Liver (tissue), 9 donors: ENCODE measurements around the gene CACNA1E. TPM values are rescaled to one million over a fixed set of nuclear protein-coding genes. Genes with fewer than 3 reads are reported as not detected.

Source experiments
- DNase-seq: peaks from one replicate; pipeline ENCODE4 v3.0.0-alpha.2; 2017; ENCODE audit warnings: low spot score
- H3K27ac ChIP-seq, 2 donors: one replicate each; pipeline ENCODE4 v1.7.0; 2013; ENCODE audit warnings: inconsistent platforms in 2 of 2, low read length in 2 of 2, control low read depth in 1 of 2, low read depth in 1 of 2, mild to moderate bottlenecking in 1 of 2
- H3K27me3 ChIP-seq, 4 donors: one replicate each; pipeline versions ENCODE4 v1.6.1 to v1.7.0; 2013; ENCODE audit warnings: low read length in 3 of 4, inconsistent platforms in 1 of 4, mild to moderate bottlenecking in 1 of 4, moderate library complexity in 1 of 4; ENCODE audit not compliant: control insufficient read depth in 4 of 4, insufficient read depth in 4 of 4
- H3K36me3 ChIP-seq, 4 donors: one replicate each; pipeline versions ENCODE4 v1.6.1 to v1.7.0; 2013; ENCODE audit warnings: low read length in 3 of 4, mild to moderate bottlenecking in 3 of 4, low read depth in 1 of 4, moderate library complexity in 1 of 4; ENCODE audit not compliant: control insufficient read depth in 4 of 4, insufficient read depth in 3 of 4
- H3K4me1 ChIP-seq, 4 donors: one replicate each; pipeline versions ENCODE4 v1.6.1 to v1.7.0; 2013; ENCODE audit warnings: low read length in 3 of 4, mild to moderate bottlenecking in 3 of 4, moderate library complexity in 1 of 4; ENCODE audit not compliant: control insufficient read depth in 4 of 4, insufficient read depth in 4 of 4
- H3K4me3 ChIP-seq, 3 donors: one replicate each; pipeline versions ENCODE4 v1.6.1 to v1.7.0; 2013; ENCODE audit warnings: low read length in 3 of 3, control low read depth in 1 of 3, low read depth in 1 of 3, mild to moderate bottlenecking in 1 of 3
- H3K9ac ChIP-seq, 2 donors: one replicate each; pipeline ENCODE4 v1.7.0; 2013; ENCODE audit warnings: low read length in 2 of 2, mild to moderate bottlenecking in 2 of 2, moderate library complexity in 2 of 2, control low read depth in 1 of 2, low read depth in 1 of 2
- H3K9me3 ChIP-seq, 4 donors: one replicate each; pipeline versions ENCODE4 v1.6.1 to v1.7.0; 2013; ENCODE audit warnings: low read length in 3 of 4; ENCODE audit not compliant: control insufficient read depth in 4 of 4
- EGR1 ChIP-seq, 2 donors: IDR thresholded peaks; 2 replicates each; pipeline ENCODE4 v1.6.1; 2016 to 2018; ENCODE audit warnings: antibody characterized with exemption in 2 of 2, low read depth in 2 of 2
- FOXA1 ChIP-seq: IDR thresholded peaks from 2 replicates; pipeline ENCODE4 v1.6.1; 2016; ENCODE audit warnings: antibody characterized with exemption
- FOXA2 ChIP-seq: IDR thresholded peaks from 2 replicates; pipeline ENCODE4 v1.6.1; 2016; ENCODE audit warnings: antibody characterized with exemption
- GABPA ChIP-seq, 2 donors: IDR thresholded peaks in 1 of 2; conservative IDR thresholded peaks in 1 of 2; 2 replicates each; pipeline ENCODE4 v1.6.1; 2016; ENCODE audit warnings: antibody characterized with exemption in 2 of 2, mild to moderate bottlenecking in 1 of 2, moderate library complexity in 1 of 2
- HNF4A ChIP-seq, 2 donors: conservative IDR thresholded peaks; 2 replicates each; pipeline ENCODE4 v1.6.1; 2016; ENCODE audit warnings: antibody characterized with exemption in 2 of 2, mild to moderate bottlenecking in 2 of 2
- HNF4G ChIP-seq: IDR thresholded peaks from 2 replicates; pipeline ENCODE4 v1.6.1; 2016; ENCODE audit warnings: antibody characterized with exemption
- JUND ChIP-seq, 2 donors: IDR thresholded peaks; 2 replicates each; pipeline ENCODE4 v1.6.1; 2016; ENCODE audit warnings: antibody characterized with exemption in 2 of 2
- MAX ChIP-seq: IDR thresholded peaks from 2 replicates; pipeline ENCODE4 v1.6.1; 2016; ENCODE audit warnings: antibody characterized with exemption
- NR2F2 ChIP-seq: IDR thresholded peaks from 2 replicates; pipeline ENCODE4 v1.6.1; 2016; ENCODE audit warnings: antibody characterized with exemption
- RAD21 ChIP-seq, 2 donors: IDR thresholded peaks; 2 replicates each; pipeline ENCODE4 v1.6.1; 2016; ENCODE audit warnings: antibody characterized with exemption in 2 of 2, mild to moderate bottlenecking in 2 of 2
- RXRA ChIP-seq, 2 donors: IDR thresholded peaks; 2 replicates each; pipeline ENCODE4 v1.6.1; 2017 to 2018; ENCODE audit warnings: antibody characterized with exemption in 2 of 2, mild to moderate bottlenecking in 1 of 2
- SP1 ChIP-seq: IDR thresholded peaks from 2 replicates; pipeline ENCODE4 v1.6.1; 2018; ENCODE audit warnings: antibody characterized with exemption, mild to moderate bottlenecking
- TAF1 ChIP-seq: conservative IDR thresholded peaks from 2 replicates; pipeline ENCODE4 v1.6.1; 2016; ENCODE audit warnings: antibody characterized with exemption, mild to moderate bottlenecking
- YY1 ChIP-seq: IDR thresholded peaks from 2 replicates; pipeline ENCODE4 v1.6.1; 2016; ENCODE audit warnings: antibody characterized with exemption, mild to moderate bottlenecking
- WGBS: extraction: QIAGEN DNeasy Blood & Tissue Kit; methylation state at CpG from one replicate; pipeline ENCODE4 v1.1.7; 2013; 5-methylcytosine and 5-hydroxymethylcytosine counted together
- polyA plus RNA-seq, 2 donors: library from polyadenylated mRNA; stranded (reverse) in 1 of 2; unstranded in 1 of 2; fragments of 200-250 nt in 1 of 2; fragments of >200 nt in 1 of 2; fragmentation: Nextera tagmentation in 1 of 2; extraction: Ambion mirVana in 1 of 2; gene quantifications; one replicate each; pipeline versions ENCODE4 v1.2.1 to v1.2.3, GENCODE V29; 2013 to 2015
- total RNA-seq, 2 donors: library from RNA; depleted of rRNA; stranded (reverse); fragments of >200 nt; gene quantifications; one replicate each; pipeline ENCODE4 v1.2.3, GENCODE V29; 2014
- TF ChIP-seq, protein P1 (sequence below): fragments of 150-350 bp; IDR thresholded peaks from 2 replicates; pipeline ENCODE4 v1.5.1; 2017; ENCODE audit warnings: improper control_type of control experiment, low read depth, low read length; ENCODE audit not compliant: missing input control
- TF ChIP-seq, protein P2 (sequence below): IDR thresholded peaks from 2 replicates; pipeline ENCODE4 v1.6.1; 2016; ENCODE audit warnings: antibody characterized with exemption
- TF ChIP-seq, protein P3 (sequence below): IDR thresholded peaks from 2 replicates; pipeline ENCODE4 v1.6.1; 2016; ENCODE audit warnings: antibody characterized with exemption
- donor health status: healthy.
- donor health status: healthy.
- donor health status: healthy.
- donor health status: healthy.
- donor health status: healthy.

The CACNA1E gene
- total and polyA plus RNA-seq, 4 donors, result under 0.01 to 0.08 (median 0.01) TPM; not detected in 1

DNA sequence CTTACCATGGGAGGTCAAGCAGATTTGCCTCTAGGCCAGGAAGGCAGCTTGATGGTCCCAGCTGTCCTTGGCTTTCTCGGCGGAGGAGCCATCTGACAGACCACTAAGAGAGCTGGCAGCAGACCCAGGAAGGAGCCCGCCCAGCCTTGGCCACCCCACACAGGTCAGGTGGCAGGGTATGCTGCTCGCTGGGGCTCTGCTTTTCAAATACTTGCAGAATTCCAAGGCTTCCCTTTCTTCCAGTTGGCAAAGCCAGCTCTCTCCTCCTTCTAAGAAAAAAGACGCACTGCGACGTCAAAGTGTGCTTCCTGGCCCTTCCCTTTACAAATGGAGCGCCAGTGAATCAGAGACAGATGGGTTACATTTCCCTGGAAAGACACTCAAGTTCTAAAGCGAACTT is 229.4 kb downstream of the CACNA1E start:
- Histone ChIP-seq H3K9ac (no peak overlapping the region), H3K4me3 (no peak overlapping the region), H3K9me3 (no peaks in the 10 kb centered on the region), H3K27ac (no peak overlapping the region), H3K36me3 (no peaks in the 10 kb centered on the region), H3K4me1 (no peaks in the 10 kb centered on the region), H3K27me3 (no peaks in the 10 kb centered on the region)
- WGBS, result 81% methylated on average over 9 of the region's 9 CpGs
- TF ChIP-seq, protein P1, sequence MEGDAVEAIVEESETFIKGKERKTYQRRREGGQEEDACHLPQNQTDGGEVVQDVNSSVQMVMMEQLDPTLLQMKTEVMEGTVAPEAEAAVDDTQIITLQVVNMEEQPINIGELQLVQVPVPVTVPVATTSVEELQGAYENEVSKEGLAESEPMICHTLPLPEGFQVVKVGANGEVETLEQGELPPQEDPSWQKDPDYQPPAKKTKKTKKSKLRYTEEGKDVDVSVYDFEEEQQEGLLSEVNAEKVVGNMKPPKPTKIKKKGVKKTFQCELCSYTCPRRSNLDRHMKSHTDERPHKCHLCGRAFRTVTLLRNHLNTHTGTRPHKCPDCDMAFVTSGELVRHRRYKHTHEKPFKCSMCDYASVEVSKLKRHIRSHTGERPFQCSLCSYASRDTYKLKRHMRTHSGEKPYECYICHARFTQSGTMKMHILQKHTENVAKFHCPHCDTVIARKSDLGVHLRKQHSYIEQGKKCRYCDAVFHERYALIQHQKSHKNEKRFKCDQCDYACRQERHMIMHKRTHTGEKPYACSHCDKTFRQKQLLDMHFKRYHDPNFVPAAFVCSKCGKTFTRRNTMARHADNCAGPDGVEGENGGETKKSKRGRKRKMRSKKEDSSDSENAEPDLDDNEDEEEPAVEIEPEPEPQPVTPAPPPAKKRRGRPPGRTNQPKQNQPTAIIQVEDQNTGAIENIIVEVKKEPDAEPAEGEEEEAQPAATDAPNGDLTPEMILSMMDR, result no peak
- TF ChIP-seq TAF1 (no peak), NR2F2 (no peak), GABPA (IDR thresholded peaks at IDR 0.05 in 1 of 2, conservative IDR thresholded peaks at IDR 0.05 in 1 of 2) (no peak), SP1 (no peak), FOXA2 (no peak), FOXA1 (no peak), HNF4A (conservative IDR thresholded peaks at IDR 0.05) (no peak), RXRA (IDR thresholded peaks at IDR 0.05) (no peak), RAD21 (IDR thresholded peaks at IDR 0.05) (no peak), JUND (IDR thresholded peaks at IDR 0.05) (no peak), EGR1 (IDR thresholded peaks at IDR 0.05; ENCODE audit: low read depth in 2 of 2) (no peak), YY1 (no peak), HNF4G (no peak)
- TF ChIP-seq, protein P2, sequence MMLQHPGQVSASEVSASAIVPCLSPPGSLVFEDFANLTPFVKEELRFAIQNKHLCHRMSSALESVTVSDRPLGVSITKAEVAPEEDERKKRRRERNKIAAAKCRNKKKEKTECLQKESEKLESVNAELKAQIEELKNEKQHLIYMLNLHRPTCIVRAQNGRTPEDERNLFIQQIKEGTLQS, result no peak
- TF ChIP-seq, protein P3, sequence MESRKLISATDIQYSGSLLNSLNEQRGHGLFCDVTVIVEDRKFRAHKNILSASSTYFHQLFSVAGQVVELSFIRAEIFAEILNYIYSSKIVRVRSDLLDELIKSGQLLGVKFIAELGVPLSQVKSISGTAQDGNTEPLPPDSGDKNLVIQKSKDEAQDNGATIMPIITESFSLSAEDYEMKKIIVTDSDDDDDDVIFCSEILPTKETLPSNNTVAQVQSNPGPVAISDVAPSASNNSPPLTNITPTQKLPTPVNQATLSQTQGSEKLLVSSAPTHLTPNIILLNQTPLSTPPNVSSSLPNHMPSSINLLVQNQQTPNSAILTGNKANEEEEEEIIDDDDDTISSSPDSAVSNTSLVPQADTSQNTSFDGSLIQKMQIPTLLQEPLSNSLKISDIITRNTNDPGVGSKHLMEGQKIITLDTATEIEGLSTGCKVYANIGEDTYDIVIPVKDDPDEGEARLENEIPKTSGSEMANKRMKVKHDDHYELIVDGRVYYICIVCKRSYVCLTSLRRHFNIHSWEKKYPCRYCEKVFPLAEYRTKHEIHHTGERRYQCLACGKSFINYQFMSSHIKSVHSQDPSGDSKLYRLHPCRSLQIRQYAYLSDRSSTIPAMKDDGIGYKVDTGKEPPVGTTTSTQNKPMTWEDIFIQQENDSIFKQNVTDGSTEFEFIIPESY, result no peak
- no peak for DNase-seq

GRCh38 chr1:181714428-181714827 is 231.1 kb downstream of the CACNA1E start:
- WGBS, result 80% methylated on average over 2 of the region's 2 CpGs
- no peak overlapping the region for H3K27ac ChIP-seq
- no peaks in the 10 kb centered on the region for H3K36me3 ChIP-seq

More at GRCh38 chr1:181714428-181714827, 231.1 kb downstream of the CACNA1E start:
- Histone ChIP-seq H3K27me3 (no peaks in the 10 kb centered on the region), H3K9ac (no peak overlapping the region), H3K4me1 (no peaks in the 10 kb centered on the region), H3K4me3 (no peak overlapping the region), H3K9me3 (no peaks in the 10 kb centered on the region)
- DNase-seq, result no peak
- no peak for TF ChIP-seq SP1
- TF ChIP-seq, protein P3, result no peak
- no peak for TF ChIP-seq RXRA (IDR thresholded peaks at IDR 0.05)
- no peak for TF ChIP-seq JUND (IDR thresholded peaks at IDR 0.05)
- no peak for TF ChIP-seq HNF4A (conservative IDR thresholded peaks at IDR 0.05)
- TF ChIP-seq RAD21 (IDR thresholded peaks at IDR 0.05), result no peak
- no peak for TF ChIP-seq MAX
- no peak for TF ChIP-seq YY1
- TF ChIP-seq, protein P1, result no peak
- no peak for TF ChIP-seq HNF4G
- no peak for TF ChIP-seq EGR1 (IDR thresholded peaks at IDR 0.05; ENCODE audit: low read depth in 2 of 2)
- no peak for TF ChIP-seq TAF1
- no peak for TF ChIP-seq FOXA2
- no peak for TF ChIP-seq FOXA1
- TF ChIP-seq GABPA (IDR thresholded peaks at IDR 0.05 in 1 of 2, conservative IDR thresholded peaks at IDR 0.05 in 1 of 2), result no peak
